Fibroblast of peridontal ligament (primary cell): ENCODE results near the gene CENPA.
"Not testable (repeated sequence)": the region's sequence is repeated elsewhere in the genome, so short reads cannot be mapped to it uniquely, and the experiment has no call there.

Experiments
- DNase-seq: peaks from one replicate; pipeline ENCODE4 v3.0.0-alpha.2; 2010; ENCODE audit errors: extremely low read depth

CENPA gene

DNA sequence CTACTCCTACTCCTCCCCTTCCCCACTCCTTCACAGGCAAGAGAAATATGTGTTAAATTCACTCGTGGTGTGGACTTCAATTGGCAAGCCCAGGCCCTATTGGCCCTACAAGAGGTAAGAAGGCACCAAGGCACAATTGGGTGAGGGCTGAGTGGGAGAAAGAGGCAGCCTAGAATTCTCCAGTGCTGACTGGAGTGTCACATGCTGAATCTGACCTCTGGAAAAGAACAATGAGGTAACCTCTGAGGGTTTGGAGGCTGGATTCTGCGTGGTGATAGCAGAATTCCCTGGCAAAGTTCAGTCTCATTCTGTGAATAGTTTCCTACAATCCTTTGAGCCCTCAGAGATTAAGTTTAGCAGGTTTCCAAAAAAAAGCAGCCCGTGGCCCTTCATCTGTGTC, 6.9 kb downstream of the CENPA start:
- DNase-seq, result no peak

DNA sequence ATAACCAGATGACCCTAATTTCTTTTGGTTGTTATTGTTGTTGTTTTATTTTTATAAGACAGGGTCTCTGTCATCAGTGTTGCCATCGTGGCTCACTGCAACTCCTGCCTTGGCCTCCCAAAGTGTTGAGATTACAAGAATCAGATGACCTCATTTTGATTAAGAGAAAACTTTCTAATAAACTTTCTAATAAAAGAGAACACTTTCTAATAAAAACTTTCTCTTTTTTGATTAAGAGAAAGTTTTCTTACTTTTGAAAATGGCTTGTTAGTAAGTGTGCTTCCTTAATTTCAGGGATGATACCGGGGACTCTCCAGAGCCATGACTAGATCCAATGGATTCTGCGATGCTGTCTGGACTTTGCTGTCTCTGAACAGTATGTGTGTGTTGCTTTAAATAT, 7.7 kb downstream of the CENPA start:
- DNase-seq, result no peak

DNA sequence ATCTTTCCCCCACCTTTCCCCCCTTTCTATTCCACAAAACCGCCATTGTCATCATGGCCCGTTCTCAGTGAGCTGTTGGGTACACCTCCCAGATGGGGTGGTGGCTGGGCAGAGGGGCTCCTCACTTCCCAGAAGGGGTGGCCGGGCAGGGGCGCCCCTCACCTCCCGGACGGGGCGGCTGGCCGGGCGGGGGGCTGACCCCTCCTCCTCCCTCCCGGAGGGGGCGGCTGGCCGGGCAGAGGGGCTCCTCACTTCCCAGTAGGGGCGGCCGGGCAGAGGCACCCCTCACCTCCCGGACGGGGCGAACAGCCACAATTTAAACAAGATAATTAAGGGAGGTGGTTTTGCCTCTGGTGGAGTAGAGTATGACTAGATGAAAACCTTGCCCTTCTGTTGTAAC, 9.3 kb downstream of the CENPA start:
- DNase-seq, result not testable (repeated sequence)

- DNase-seq, result no peak
Measured at GRCh38 chr2:26801328-26801727, 15.5 kb downstream of the CENPA start.

DNA sequence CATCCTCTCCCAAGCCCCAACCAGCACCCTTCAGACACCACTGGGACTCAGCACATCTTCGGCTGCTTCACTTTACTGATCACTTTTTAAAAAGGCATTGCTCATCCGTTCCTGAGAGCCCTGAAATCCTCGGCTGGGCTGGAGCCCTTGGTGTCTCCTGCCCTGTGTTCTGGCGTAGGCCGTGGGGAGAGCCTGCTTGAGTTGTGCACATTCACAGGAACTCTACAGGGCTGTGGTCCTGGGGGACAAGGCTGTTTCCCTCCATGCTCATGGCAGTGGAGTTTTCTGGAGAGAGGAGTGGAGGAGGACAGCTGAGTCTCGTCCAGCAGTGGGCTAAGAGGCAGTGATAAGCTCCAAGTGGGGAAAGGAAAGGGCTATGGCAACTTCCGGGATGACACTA, 15.9 kb downstream of the CENPA start:
- DNase-seq, result no peak

DNA sequence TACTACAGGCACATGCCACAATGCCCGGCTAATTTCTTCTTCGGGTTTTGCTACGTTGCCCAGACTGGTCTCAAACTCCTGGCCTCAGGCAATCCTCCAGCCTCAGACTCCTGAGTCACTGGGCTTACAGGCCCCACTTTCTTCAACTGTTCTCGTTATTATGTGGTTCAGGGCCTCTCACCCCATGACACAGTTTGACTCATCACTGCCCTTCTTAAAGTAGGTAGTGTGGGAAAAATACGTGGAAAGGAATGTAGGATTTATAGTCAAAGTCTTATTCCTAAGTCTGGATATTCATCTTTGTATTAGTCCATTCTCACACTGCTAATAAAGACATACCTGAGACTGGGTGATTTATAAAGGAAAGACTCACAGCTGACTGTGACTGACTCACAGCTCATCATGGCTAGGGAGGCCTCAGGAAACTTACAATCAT, 19.4 kb downstream of the CENPA start:
- DNase-seq, result peak; percentile 58

GRCh38 chr2:26807788-26808460, 22.1 kb downstream of the CENPA start:
- DNase-seq, result peak; percentile 64

DNA sequence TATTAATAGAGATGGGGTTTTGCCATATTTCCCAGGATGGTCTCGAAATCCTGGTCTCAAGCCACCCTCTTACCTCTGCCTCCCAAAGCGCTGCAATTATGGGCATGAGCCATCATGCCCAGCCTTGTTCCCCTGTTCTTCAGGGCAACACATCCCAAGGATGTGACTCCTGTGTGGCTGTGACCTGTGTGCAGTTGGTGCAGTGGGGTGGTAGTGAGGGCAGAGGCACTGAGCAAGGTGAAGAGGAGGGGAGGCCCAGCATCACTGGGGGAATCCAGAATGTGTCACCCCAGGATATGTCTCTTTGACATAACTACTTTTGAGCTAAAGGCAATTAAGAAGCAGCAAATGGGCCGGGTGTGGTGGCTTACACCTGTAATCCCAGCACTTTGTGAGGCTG, 23.4 kb downstream of the CENPA start:
- DNase-seq, result no peak

DNA sequence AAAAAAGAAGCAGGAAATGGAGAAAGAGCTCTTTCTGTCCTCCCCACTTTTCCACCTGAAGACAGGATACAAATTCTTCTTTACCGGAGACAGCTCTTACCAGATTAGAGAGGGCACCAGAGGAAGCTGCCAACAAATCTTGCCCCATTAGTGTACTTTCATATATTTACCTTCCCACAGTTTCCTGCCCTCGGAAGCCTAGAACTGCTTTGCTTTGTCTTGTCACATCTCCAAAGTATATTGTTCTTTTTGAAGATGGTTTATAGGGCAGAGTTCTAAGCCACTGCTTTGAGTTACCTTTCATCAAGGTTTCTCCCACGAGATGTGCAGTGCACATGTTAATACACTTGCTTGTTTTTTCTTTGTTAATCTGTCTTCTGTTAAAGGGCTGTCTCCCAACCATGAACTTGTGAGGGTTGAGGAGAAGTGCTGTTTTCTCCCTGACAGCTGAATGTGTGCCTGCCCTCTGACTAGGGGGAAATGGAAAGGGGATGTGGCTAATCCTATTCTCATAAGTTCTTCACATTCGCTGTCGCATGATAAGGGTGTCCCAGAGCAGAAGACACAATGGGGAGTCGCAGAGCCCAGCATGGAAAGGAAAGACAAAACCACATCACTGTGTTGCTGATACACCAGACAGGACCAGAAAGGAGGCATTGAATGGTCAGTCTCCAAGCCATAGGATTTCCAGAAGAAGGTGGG, 24.2 kb downstream of the CENPA start:
- no peak for DNase-seq

DNA sequence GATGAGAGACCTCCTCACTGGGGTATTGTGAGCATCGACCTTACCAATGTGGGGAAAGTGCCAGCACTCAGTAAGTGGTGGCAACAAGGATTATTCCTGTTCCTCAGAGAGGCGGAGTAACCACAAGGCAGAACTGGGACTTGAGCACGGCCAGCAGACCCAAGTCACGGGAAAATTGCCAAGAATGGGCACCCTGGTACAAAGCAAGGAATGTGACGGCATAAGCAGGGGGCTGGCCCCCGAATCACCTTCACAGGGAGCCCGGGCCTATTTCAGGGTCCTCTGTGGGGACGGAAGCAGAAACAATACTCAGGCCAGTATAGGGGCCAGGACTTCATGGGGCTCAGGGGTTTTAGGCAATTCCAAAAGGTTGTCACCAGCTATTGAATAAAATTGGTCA, 25.4 kb downstream of the CENPA start:
- DNase-seq, result no peak

- DNase-seq, result no peak
Measured at GRCh38 chr2:26811791-26812694, 26.2 kb downstream of the CENPA start.

DNA sequence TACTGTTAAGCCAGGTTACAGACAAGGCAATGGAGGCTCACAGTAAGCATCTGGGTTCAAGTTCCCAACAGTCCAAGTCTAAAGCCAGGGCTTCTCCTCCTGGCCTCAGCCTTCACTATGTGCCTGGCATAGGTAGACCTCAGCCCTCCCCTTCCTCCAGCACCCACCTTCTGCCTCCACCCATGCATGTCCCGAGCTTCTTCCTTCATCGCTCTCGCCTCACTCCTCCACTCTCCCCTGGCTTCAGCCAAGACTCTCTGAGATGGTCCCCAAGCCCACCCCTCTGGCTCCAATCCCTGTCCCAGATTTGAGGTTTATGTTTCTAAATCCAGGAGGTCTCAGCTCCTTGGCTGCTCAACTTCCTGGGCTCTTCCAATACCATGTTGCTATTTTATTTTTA, 26.9 kb downstream of the CENPA start:
- no peak for DNase-seq

DNA sequence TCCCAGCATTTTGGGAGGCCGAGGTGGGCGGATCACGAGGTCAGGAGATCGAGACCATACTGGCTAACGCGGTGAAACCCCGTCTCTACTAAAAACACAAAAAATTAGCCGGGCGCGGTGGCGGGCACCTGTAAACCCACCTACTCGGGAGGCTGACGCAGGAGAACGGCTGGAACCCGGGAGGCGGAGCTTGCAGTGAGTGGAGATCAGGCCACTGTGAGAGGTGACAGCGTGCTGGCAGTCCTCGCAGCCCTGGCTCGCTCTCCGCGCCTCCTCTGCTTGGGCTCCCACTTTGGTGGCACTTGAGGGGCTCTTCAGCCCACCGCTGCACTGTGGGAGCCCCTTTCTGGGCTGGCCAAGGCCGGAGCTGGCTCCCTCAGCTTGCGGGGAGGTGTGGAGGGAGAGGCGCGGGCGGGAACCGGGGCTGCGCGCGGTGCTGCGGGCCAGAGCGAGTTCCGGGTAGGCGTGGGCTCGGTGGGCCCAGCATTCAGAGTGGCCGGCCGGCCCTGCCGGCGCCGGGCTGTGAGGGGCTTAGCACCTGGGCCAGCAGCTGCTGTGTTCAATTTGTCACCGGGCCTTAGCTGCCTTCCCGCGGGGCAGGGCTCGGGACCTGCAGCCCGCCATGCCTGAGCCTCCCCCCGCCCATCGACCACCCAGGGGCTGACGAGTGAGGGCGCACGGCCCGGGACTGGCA, 28.4 kb downstream of the CENPA start:
- not testable (repeated sequence) for DNase-seq

- no peak for DNase-seq
Measured at GRCh38 chr2:26816893-26817292, 31.0 kb downstream of the CENPA start.

GRCh38 chr2:26818255-26818654, 32.4 kb downstream of the CENPA start:
- DNase-seq, result no peak

DNA sequence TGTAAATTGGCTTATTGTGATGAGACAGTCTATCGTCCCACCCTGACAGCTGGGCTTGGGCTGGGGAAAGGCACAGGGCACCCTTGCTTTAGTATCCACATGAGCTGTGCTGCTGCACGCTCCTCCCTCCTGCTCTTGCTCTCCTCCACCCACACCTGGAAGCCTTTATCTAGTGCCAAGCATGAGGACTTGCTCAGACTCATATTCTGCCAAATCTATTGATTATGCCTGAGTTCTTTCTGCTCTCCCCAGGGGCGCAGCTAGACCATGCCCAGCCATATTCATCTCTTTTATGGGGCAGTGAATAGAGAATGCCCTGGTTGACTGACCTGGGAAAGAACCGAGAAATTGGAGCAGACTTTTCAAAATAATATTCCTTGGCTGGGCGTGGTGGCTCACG, 33.1 kb downstream of the CENPA start:
- no peak for DNase-seq

- no peak for DNase-seq
Measured at GRCh38 chr2:26820932-26821331, 35.1 kb downstream of the CENPA start.

GRCh38 chr2:26822877-26823276, 37.0 kb downstream of the CENPA start:
- DNase-seq, result no peak

GRCh38 chr2:26838121-26838906, 52.5 kb downstream of the CENPA start:
- DNase-seq, result peak; percentile 51

GRCh38 chr2:26840937-26841610, 55.2 kb downstream of the CENPA start:
- DNase-seq, result no peak

- no peak for DNase-seq
Measured at GRCh38 chr2:26843041-26843440, 57.2 kb downstream of the CENPA start.
